K562 (cell line): Measurements from ENCODE around the gene RREB1. TPM values are rescaled to one million over a fixed set of nuclear protein-coding genes. Genes with fewer than 3 reads are reported as not detected.

Experiments used
- CREB1 ChIP-seq, 2 experiments: sonication (generic) in 1 of 2; formaldehyde crosslinking in 1 of 2; IDR thresholded peaks; 2 replicates each; pipeline versions ENCODE4 v1.6.1 to v1.8.0; 2012 to 2022; ENCODE audit warnings: inconsistent platforms in 1 of 2, mild to moderate bottlenecking in 1 of 2, missing genetic modification reagents in 1 of 2, moderate library complexity in 1 of 2
- CTBP1 ChIP-seq: fragments of 450-650 bp; IDR thresholded peaks from 2 replicates; pipeline ENCODE4 v1.6.1; 2016; ENCODE audit warnings: borderline replicate concordance
- ELF2 ChIP-seq: fragments of 250-450 bp; sonication (Bioruptor Pico); IDR thresholded peaks from 2 replicates; pipeline ENCODE4 v1.5.0; 2021; ENCODE audit warnings: mild to moderate bottlenecking
- ETV5 ChIP-seq: sonication (generic); formaldehyde crosslinking; IDR thresholded peaks from 2 replicates; pipeline ENCODE4 v1.4.0; 2020; ENCODE audit warnings: low read depth, mild to moderate bottlenecking, missing genetic modification reagents
- FIP1L1 ChIP-seq: fragments of 200-400 bp; formaldehyde crosslinking; IDR thresholded peaks from 2 replicates; pipeline ENCODE4 v1.6.1; 2018; ENCODE audit warnings: mild to moderate bottlenecking, low read depth, low read length; ENCODE audit not compliant: poor library complexity, severe bottlenecking
- FOXK1 ChIP-seq: sonication (generic); formaldehyde crosslinking; IDR thresholded peaks from 2 replicates; pipeline ENCODE4 v1.8.0; 2022; ENCODE audit warnings: missing genetic modification reagents, mild to moderate bottlenecking, borderline replicate concordance
- GATAD2B ChIP-seq: fragments of 450-650 bp; IDR thresholded peaks from 2 replicates; pipeline ENCODE4 v1.6.1; 2017; ENCODE audit warnings: mild to moderate bottlenecking, borderline replicate concordance
- HNRNPH1 ChIP-seq: fragments of 200-400 bp; formaldehyde crosslinking; optimal IDR thresholded peaks from 2 replicates; pipeline ENCODE3; 2017; ENCODE audit warnings: low read depth, mild to moderate bottlenecking, low read length, moderate library complexity
- L3MBTL2 ChIP-seq: fragments of 450-650 bp; IDR thresholded peaks from 2 replicates; pipeline ENCODE4 v1.6.1; 2016; ENCODE audit warnings: mild to moderate bottlenecking, moderate library complexity
- STAG1 ChIP-seq: sonication (generic); formaldehyde crosslinking; IDR thresholded peaks from 2 replicates; pipeline ENCODE4 v1.5.0; 2020; ENCODE audit warnings: missing genetic modification reagents, borderline replicate concordance
- TBP ChIP-seq: optimal IDR thresholded peaks from 2 replicates; pipeline ENCODE3; 2011; ENCODE audit warnings: low read depth, low read length, improper control_type of control experiment
- ZNF445 ChIP-seq: fragments of 250-450 bp; sonication (Bioruptor Pico); IDR thresholded peaks from 2 replicates; pipeline ENCODE4 v1.4.0; 2020; ENCODE audit warnings: low read depth, mild to moderate bottlenecking, moderate library complexity
- polyA plus RNA-seq, 8 experiments: library from polyadenylated mRNA; depleted of rRNA in 4 of 8; stranded (reverse) in 5 of 8; unstranded in 3 of 8; fragments of >200 nt; fragmentation: Nextera tagmentation in 2 of 8; fragmentation: Illumina TruSeq in 1 of 8; extraction: Ambion mirVana in 2 of 8; extraction: Trizol in 1 of 8; gene quantifications; 2 replicates each; pipeline versions ENCODE4 v1.2.1 to v1.2.3, GENCODE V29; 2011 to 2014; ENCODE audit warnings: inconsistent platforms in 1 of 8, missing spikeins in 1 of 8
- total RNA-seq, 7 experiments: library from RNA; depleted of rRNA in 6 of 7; stranded (reverse); fragments of >200 nt in 6 of 7; fragmentation: Illumina TruSeq in 2 of 7; extraction: Trizol in 2 of 7; gene quantifications; 2 replicates each; pipeline versions ENCODE4 v1.2.1 to v1.2.3, GENCODE V29; 2011 to 2021; ENCODE audit warnings: low replicate concordance in 1 of 7
- TF ChIP-seq, protein P1 (sequence below): fragments of 200-800 bp; sonication (Bioruptor generic); IDR thresholded peaks from 2 replicates; pipeline ENCODE4 v1.6.1; 2017; ENCODE audit warnings: missing genetic modification characterization, missing compliant biosample characterization
- TF ChIP-seq, protein P2 (sequence below): fragments of 250-450 bp; sonication (Bioruptor Pico); IDR thresholded peaks from 2 replicates; pipeline ENCODE4 v1.8.0; 2021; ENCODE audit warnings: moderate library complexity, mild to moderate bottlenecking, inconsistent platforms
- TF ChIP-seq, protein P3 (sequence below): sonication (generic); IDR thresholded peaks from 2 replicates; pipeline ENCODE4 v1.6.1; 2016
- TF ChIP-seq, protein P4 (sequence below): sonication (generic); formaldehyde crosslinking; IDR thresholded peaks from 2 replicates; pipeline ENCODE4 v1.4.0; 2020; ENCODE audit warnings: mild to moderate bottlenecking, missing genetic modification reagents
- TF ChIP-seq, protein P5 (sequence below): fragments of 450-650 bp; formaldehyde crosslinking; IDR thresholded peaks from 2 replicates; pipeline ENCODE4 v1.4.0; 2020; ENCODE audit warnings: mild to moderate bottlenecking, mixed read lengths

Gene RREB1
- total and polyA plus RNA-seq, 9 of the 15 experiments (the other 6 are each of a cell fraction or from before 2014, with no cell fraction given): 3.3 to 64.2 (median 19.3) TPM

DNA sequence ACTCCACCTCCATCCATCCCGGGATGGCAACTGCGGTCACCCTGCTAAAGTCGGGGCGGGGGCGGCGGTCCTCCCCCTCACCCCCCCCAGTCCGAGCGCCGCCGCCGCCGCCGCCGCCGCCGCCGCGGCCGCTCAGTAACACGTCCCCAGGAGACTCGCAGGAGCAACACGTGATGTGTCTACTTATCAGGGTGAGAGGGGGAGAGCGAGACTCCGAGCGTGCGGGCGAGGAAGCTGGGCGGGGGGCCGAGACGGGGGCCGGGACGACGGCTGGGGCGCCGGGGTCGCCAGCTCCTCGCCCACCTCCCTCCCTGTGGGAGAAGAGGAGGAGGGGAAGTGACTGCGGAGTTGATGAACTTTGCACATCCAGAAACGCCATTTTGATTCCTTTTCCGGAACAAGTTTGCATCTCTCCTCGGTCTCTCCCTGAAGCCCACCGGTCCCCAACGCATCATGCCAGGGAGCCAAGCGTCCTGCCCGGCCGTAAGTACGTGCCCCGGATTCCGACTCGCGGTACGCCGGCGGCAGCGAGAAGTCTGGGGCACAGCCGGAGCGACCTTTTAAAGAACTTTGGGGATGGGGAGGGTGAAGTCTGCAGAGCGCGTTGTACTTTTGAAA, at the start of gene RREB1 (continued):
- TF ChIP-seq, protein P1, sequence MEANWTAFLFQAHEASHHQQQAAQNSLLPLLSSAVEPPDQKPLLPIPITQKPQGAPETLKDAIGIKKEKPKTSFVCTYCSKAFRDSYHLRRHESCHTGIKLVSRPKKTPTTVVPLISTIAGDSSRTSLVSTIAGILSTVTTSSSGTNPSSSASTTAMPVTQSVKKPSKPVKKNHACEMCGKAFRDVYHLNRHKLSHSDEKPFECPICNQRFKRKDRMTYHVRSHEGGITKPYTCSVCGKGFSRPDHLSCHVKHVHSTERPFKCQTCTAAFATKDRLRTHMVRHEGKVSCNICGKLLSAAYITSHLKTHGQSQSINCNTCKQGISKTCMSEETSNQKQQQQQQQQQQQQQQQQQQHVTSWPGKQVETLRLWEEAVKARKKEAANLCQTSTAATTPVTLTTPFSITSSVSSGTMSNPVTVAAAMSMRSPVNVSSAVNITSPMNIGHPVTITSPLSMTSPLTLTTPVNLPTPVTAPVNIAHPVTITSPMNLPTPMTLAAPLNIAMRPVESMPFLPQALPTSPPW (CRISPR knock-in tag): peak; percentile 94
- no peak for TF ChIP-seq STAG1
- TF ChIP-seq, protein P2, sequence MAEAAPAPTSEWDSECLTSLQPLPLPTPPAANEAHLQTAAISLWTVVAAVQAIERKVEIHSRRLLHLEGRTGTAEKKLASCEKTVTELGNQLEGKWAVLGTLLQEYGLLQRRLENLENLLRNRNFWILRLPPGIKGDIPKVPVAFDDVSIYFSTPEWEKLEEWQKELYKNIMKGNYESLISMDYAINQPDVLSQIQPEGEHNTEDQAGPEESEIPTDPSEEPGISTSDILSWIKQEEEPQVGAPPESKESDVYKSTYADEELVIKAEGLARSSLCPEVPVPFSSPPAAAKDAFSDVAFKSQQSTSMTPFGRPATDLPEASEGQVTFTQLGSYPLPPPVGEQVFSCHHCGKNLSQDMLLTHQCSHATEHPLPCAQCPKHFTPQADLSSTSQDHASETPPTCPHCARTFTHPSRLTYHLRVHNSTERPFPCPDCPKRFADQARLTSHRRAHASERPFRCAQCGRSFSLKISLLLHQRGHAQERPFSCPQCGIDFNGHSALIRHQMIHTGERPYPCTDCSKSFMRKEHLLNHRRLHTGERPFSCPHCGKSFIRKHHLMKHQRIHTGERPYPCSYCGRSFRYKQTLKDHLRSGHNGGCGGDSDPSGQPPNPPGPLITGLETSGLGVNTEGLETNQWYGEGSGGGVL (CRISPR knock-in tag): no peak
- no peak for TF ChIP-seq HNRNPH1
- no peak for TF ChIP-seq ETV5 (CRISPR knock-in tag)
- 0 out of 2 replicates have a peak, but pooled peaks have one; percentile 7 for TF ChIP-seq CREB1 (IDR thresholded peaks at IDR 0.05)
- no peak for TF ChIP-seq CREB1 (CRISPR knock-in tag; IDR thresholded peaks at IDR 0.05)
- peak; percentile 63 for TF ChIP-seq L3MBTL2
- TF ChIP-seq FIP1L1: peak; percentile 63
- TF ChIP-seq GATAD2B: peak; percentile 72
- no peak for TF ChIP-seq ZNF445 (CRISPR knock-in tag)
- peak; percentile 61; the same call in 1 of the 2 replicates for TF ChIP-seq FOXK1 (CRISPR knock-in tag)
- TF ChIP-seq, protein P3, sequence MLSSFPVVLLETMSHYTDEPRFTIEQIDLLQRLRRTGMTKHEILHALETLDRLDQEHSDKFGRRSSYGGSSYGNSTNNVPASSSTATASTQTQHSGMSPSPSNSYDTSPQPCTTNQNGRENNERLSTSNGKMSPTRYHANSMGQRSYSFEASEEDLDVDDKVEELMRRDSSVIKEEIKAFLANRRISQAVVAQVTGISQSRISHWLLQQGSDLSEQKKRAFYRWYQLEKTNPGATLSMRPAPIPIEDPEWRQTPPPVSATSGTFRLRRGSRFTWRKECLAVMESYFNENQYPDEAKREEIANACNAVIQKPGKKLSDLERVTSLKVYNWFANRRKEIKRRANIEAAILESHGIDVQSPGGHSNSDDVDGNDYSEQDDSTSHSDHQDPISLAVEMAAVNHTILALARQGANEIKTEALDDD: no peak
- peak; percentile 54 for TF ChIP-seq TBP
- TF ChIP-seq, protein P4, sequence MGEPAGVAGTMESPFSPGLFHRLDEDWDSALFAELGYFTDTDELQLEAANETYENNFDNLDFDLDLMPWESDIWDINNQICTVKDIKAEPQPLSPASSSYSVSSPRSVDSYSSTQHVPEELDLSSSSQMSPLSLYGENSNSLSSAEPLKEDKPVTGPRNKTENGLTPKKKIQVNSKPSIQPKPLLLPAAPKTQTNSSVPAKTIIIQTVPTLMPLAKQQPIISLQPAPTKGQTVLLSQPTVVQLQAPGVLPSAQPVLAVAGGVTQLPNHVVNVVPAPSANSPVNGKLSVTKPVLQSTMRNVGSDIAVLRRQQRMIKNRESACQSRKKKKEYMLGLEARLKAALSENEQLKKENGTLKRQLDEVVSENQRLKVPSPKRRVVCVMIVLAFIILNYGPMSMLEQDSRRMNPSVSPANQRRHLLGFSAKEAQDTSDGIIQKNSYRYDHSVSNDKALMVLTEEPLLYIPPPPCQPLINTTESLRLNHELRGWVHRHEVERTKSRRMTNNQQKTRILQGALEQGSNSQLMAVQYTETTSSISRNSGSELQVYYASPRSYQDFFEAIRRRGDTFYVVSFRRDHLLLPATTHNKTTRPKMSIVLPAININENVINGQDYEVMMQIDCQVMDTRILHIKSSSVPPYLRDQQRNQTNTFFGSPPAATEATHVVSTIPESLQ: peak; percentile 79
- TF ChIP-seq, protein P5, sequence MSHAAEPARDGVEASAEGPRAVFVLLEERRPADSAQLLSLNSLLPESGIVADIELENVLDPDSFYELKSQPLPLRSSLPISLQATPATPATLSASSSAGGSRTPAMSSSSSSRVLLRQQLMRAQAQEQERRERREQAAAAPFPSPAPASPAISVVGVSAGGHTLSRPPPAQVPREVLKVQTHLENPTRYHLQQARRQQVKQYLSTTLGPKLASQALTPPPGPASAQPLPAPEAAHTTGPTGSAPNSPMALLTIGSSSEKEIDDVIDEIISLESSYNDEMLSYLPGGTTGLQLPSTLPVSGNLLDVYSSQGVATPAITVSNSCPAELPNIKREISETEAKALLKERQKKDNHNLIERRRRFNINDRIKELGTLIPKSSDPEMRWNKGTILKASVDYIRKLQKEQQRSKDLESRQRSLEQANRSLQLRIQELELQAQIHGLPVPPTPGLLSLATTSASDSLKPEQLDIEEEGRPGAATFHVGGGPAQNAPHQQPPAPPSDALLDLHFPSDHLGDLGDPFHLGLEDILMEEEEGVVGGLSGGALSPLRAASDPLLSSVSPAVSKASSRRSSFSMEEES (CRISPR knock-in tag): peak; percentile 72
- TF ChIP-seq ELF2 (CRISPR knock-in tag): 0 out of 2 replicates have a peak, but pooled peaks have one; percentile 28
- TF ChIP-seq CTBP1: no peak; the same call in none of the 2 replicates
